HepG2 (cell line): ENCODE data around the gene PANK1. TPM values are rescaled to one million over a fixed set of nuclear protein-coding genes. Genes with fewer than 3 reads are reported as not detected.

ENCODE experiments used
- ATAC-seq: fragments of 200-7000 bp; cut with Tn5 transposase; 3 replicates; pipeline ENCODE4 v1.9.1; 2020; ENCODE audit warnings: mild to moderate bottlenecking, moderate library complexity
- BruUV-seq: library from RNA; stranded (reverse); fragments of 400-500 nt; replicated peaks from 2 replicates; lab custom pipeline; 2021; lab: Mats Ljungman, UMichigan
- CTCF ChIA-PET: fragments of 300-600 bp; formaldehyde crosslinking; extraction: SDS; loops from one replicate; lab custom pipeline; 2021; ENCODE audit warnings: low total read pairs, inconsistent platforms, low intra/inter-chr PET ratio; lab: Yijun Ruan, JAX
- POLR2A ChIA-PET: fragments of 350-600 bp; sonication (Branson Sonifier 250); formaldehyde crosslinking; loops from one replicate; lab custom pipeline; 2020; ENCODE audit warnings: antibody characterized with exemption, inconsistent platforms; lab: Yijun Ruan, JAX
- DNase-seq: peaks from one replicate; pipeline ENCODE4 v3.0.0-alpha.2; 2015; ENCODE audit warnings: low spot score
- FAIRE-seq: peaks from 3 replicates; lab custom pipeline; 2011; peaks lifted over from hg19 to GRCh38; lab: Jason Lieb, UNC
- H2AFZ ChIP-seq: one replicate; pipeline ENCODE4 v1.6.1; 2011; ENCODE audit warnings: low read length, inconsistent platforms
- H3K27ac ChIP-seq: fragments of 300-600 bp; 3 replicates; pipeline ENCODE4 v1.8.0; 2011; ENCODE audit warnings: mixed run types, mild to moderate bottlenecking, mixed read lengths, low read length, inconsistent platforms; ENCODE audit not compliant: insufficient read depth; ENCODE audit errors: extremely low read length
- H3K27me3 ChIP-seq, 2 experiments: fragments of 200-600 bp in 1 of 2; 2 replicates in 1 of 2; 3 replicates in 1 of 2; pipeline versions ENCODE4 v1.6.0 to v1.8.0; 2011; ENCODE audit warnings: low read length in 2 of 2, mild to moderate bottlenecking in 2 of 2, moderate library complexity in 2 of 2, inconsistent platforms in 1 of 2; ENCODE audit not compliant: insufficient read depth in 2 of 2, control insufficient read depth in 1 of 2
- H3K36me3 ChIP-seq, 2 experiments: fragments of 200-600 bp in 1 of 2; replicated peaks in 1 of 2; 2 replicates in 1 of 2; 3 replicates in 1 of 2; pipeline versions ENCODE4 v1.5.1 to v1.8.0; 2011; ENCODE audit warnings: low read length in 2 of 2, inconsistent platforms in 1 of 2; ENCODE audit not compliant: insufficient read depth in 2 of 2, control insufficient read depth in 1 of 2
- H3K4me1 ChIP-seq: 2 replicates; pipeline ENCODE4 v1.5.1; 2012; ENCODE audit warnings: low read length, inconsistent platforms; ENCODE audit not compliant: insufficient read depth
- H3K4me2 ChIP-seq: 2 replicates; pipeline ENCODE4 v1.6.0; 2011; ENCODE audit warnings: low read depth, low read length, inconsistent platforms
- H3K4me3 ChIP-seq, 3 experiments: fragments of 200-600 bp in 1 of 3; sonication (generic), shearing (Covaris generic) in 1 of 3; replicated peaks in 1 of 3; 2 replicates each; pipeline ENCODE4 v1.5.1; 2011 to 2016; ENCODE audit warnings: low read length in 3 of 3, inconsistent platforms in 2 of 3, low read depth in 2 of 3, mild to moderate bottlenecking in 2 of 3, control low read depth in 1 of 3, mixed read lengths in 1 of 3; ENCODE audit not compliant: insufficient read depth in 1 of 3
- H3K79me2 ChIP-seq: one replicate; pipeline ENCODE4 v1.6.1; 2011; ENCODE audit warnings: low read length, inconsistent platforms; ENCODE audit not compliant: insufficient read depth
- H3K9ac ChIP-seq: 2 replicates; pipeline ENCODE4 v1.6.0; 2011; ENCODE audit warnings: mild to moderate bottlenecking, low read depth, low read length, inconsistent platforms; ENCODE audit not compliant: insufficient read depth
- H3K9me3 ChIP-seq: 2 replicates; pipeline ENCODE4 v1.5.1; 2012; ENCODE audit warnings: mild to moderate bottlenecking, low read length
- H4K20me1 ChIP-seq: 2 replicates; pipeline ENCODE4 v1.6.0; 2011; ENCODE audit warnings: inconsistent platforms, mild to moderate bottlenecking, low read length, moderate library complexity; ENCODE audit not compliant: insufficient read depth
- STAG1 ChIP-seq: sonication (generic); formaldehyde crosslinking; IDR thresholded peaks from 2 replicates; pipeline ENCODE4 v1.4.0; 2020; ENCODE audit warnings: missing genetic modification reagents
- ZBTB4 ChIP-seq: sonication (generic); formaldehyde crosslinking; IDR thresholded peaks from 2 replicates; pipeline ENCODE4 v1.4.0; 2020; ENCODE audit warnings: missing genetic modification reagents, mild to moderate bottlenecking, borderline replicate concordance
- ZNF562 ChIP-seq: sonication (generic); formaldehyde crosslinking; IDR thresholded peaks from 2 replicates; pipeline ENCODE4 v1.8.0; 2022; ENCODE audit warnings: missing genetic modification reagents, borderline replicate concordance
- WGBS: methylation state at CpG from one replicate; pipeline ENCODE4 v1.1.6; 2017; ENCODE audit warnings: low lambda C conversion rate; 5-methylcytosine and 5-hydroxymethylcytosine counted together
- in situ Hi-C: cut with HindIII; loops from 2 replicates; pipeline ENCODE4 v1.10.0; 2017; ENCODE audit warnings: low pct_unique_long_range_greater_than_20kb; ENCODE audit not compliant: extremely low pct_ligation_motif_present
- intact Hi-C: fragments of 100-400 bp; cut with micrococcal nuclease; formaldehyde crosslinking; loops from one replicate; pipeline ENCODE4 v1.10.0; 2022; ENCODE audit not compliant: unreplicated experiment
- polyA plus RNA-seq, 8 experiments: library from polyadenylated mRNA; depleted of rRNA in 3 of 8; stranded (reverse) in 7 of 8; unstranded in 1 of 8; fragments of >200 nt; fragmentation: Illumina TruSeq in 4 of 8; extraction: Trizol in 4 of 8; gene quantifications; 2 replicates each; pipeline versions ENCODE4 v1.2.1 to v1.2.3, GENCODE V29; 2011 to 2016; ENCODE audit warnings: low read depth in 4 of 8, missing spikeins in 1 of 8, mixed read lengths in 1 of 8; ENCODE audit not compliant: insufficient read depth in 1 of 8
- total RNA-seq, 5 experiments: library from RNA; depleted of rRNA; stranded (reverse); fragments of >200 nt; fragmentation: Illumina TruSeq; extraction: Trizol; gene quantifications; 2 replicates each; pipeline ENCODE4 v1.2.3, GENCODE V29; 2016; ENCODE audit warnings: low read depth in 1 of 5

The PANK1 gene
- total and polyA plus RNA-seq, 2 of the 13 experiments (the other 11 are each of a cell fraction or from before 2014, with no cell fraction given), result 18.2 to 33.3 TPM

DNA sequence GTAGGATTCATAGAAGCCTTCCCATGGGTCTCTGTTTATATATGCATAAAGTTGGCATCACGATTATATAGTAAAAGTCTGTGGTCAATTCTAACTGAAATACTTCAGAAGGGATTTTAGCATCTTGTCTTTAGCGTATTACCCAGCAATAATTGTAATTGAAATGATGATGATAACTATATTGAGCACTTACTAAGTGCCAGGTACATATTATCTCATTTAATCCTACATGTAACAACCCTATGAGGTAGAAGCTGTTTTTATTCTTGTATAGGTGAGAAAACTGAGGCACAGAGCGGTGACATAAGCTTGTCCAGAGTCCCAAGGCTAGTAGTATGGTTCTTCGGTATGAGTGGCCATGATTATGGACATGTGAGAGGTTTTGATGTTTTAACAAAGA, 33.8 kb downstream of the PANK1 start (continued):
- TF ChIP-seq ZBTB4, result no peak

GRCh38 chr10:89609833-89610346, 35.2 kb downstream of the PANK1 start:
- DNase-seq, result peak; percentile 22
- Histone ChIP-seq H3K4me3 (no peak overlapping the region), H4K20me1 (no peaks in the 10 kb centered on the region), H3K4me2 (no peak overlapping the region), H3K9ac (no peak overlapping the region), H3K79me2 (no peaks in the 10 kb centered on the region), H3K4me1 (peaks cover 8% of the 10 kb centered on the region; the same call in 1 of the 2 replicates), H2AFZ (no peak overlapping the region), H3K27me3 (no peaks in the 10 kb centered on the region), H3K9me3 (no peaks in the 10 kb centered on the region), H3K27ac (no peak overlapping the region), H3K36me3 (peaks cover 9 to 42% of the 10 kb centered on the region in 2 experiments)
- 0% methylated on average over 2 of the region's 2 CpGs for WGBS
- intact Hi-C loops (no loop called here), in situ Hi-C loops (no loop called here)
- no TSS peak for BruUV-seq
- POLR2A ChIA-PET, result interaction anchor here (1.3 to 1.6 kb wide), 2 partner anchors 34 to 91 kb away, joined by 5 read pairs; partner anchors contain the start of gene KIF20B
- FAIRE-seq, result no peak
- TF ChIP-seq ZNF562 (no peak), STAG1 (peak; percentile 32)
- CTCF ChIA-PET, result no interaction called here
- ATAC-seq, result peak; percentile 31; the same call in 2 of the 3 replicates
